ENCODE data around the gene RWDD3. TPM values are rescaled to one million over a fixed set of nuclear protein-coding genes. Genes with fewer than 3 reads are reported as not detected.

Gene RWDD3
- total RNA-seq, 3 donors from 2014 or later: 9.2 to 20.3 (median 11.5) TPM

DNA sequence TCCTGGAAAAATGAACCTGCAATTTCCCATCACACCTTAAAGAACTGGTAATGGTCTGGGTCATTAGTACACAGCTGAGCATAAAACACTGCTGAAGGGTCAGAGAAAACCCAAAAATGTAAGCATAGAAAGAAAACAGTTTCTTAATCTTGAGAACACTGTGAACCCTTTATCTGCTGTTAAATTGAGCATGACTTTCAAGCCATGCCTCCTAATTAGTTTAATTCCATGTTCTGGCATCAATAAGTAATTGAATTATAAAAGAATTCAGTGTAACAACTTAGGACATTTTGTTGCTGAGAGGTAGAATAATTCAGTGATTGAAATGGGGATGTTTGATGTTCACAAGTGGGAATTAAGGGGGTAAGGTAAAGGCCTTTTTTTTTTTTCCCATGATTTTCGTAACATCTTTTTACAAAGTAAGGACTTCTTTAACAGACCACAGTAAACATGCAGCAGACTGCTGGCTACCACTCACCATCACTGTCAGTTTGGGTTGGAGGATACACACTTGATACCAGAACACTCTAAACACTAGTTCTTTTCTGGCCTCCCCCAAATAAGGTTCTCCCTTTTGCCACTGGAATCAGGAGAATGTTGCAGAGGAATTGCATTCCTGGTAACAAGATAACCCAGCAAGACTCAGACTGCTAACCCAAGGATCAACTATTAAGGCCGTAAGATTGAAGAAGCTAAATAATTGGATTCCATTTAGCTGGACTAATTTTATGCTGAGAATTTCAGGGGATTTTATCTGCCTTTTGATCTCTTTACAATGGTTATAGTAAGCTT lies 3.0 kb downstream of the RWDD3 start:
- Histone ChIP-seq H3K9me3 (peaks cover 5 to 14% of the 10 kb centered on the region in 2 donors), H3K27ac (no peak overlapping the region), H3K4me1 (no peaks in the 10 kb centered on the region), H3K36me3 (peaks cover 9% of the 10 kb centered on the region), H3K4me3 (no peak overlapping the region), H3K27me3 (no peaks in the 10 kb centered on the region)
- intact Hi-C loops (cut with DNase I; ENCODE audit: low total_unique reads): no loop called here
- no peak for TF ChIP-seq POLR2A (IDR thresholded peaks at IDR 0.05)
- TF ChIP-seq, protein P1, sequence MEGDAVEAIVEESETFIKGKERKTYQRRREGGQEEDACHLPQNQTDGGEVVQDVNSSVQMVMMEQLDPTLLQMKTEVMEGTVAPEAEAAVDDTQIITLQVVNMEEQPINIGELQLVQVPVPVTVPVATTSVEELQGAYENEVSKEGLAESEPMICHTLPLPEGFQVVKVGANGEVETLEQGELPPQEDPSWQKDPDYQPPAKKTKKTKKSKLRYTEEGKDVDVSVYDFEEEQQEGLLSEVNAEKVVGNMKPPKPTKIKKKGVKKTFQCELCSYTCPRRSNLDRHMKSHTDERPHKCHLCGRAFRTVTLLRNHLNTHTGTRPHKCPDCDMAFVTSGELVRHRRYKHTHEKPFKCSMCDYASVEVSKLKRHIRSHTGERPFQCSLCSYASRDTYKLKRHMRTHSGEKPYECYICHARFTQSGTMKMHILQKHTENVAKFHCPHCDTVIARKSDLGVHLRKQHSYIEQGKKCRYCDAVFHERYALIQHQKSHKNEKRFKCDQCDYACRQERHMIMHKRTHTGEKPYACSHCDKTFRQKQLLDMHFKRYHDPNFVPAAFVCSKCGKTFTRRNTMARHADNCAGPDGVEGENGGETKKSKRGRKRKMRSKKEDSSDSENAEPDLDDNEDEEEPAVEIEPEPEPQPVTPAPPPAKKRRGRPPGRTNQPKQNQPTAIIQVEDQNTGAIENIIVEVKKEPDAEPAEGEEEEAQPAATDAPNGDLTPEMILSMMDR (IDR thresholded peaks at IDR 0.05): no peak
- no peak for TF ChIP-seq POLR2AphosphoS5 (IDR thresholded peaks at IDR 0.05)
- no peak for DNase-seq (ENCODE audit: low spot score in 2 of 2)

GRCh38 chr1:95237981-95238703 lies 4.1 kb downstream of the RWDD3 start:
- Histone ChIP-seq H3K27ac (no peak overlapping the region), H3K9me3 (peaks cover 5 to 18% of the 10 kb centered on the region in 2 donors), H3K36me3 (peaks cover 12% of the 10 kb centered on the region), H3K4me1 (no peaks in the 10 kb centered on the region), H3K4me3 (no peak overlapping the region), H3K27me3 (no peaks in the 10 kb centered on the region)
- DNase-seq (ENCODE audit: low spot score in 2 of 2): no peak
- intact Hi-C loops (cut with DNase I; ENCODE audit: low total_unique reads): no loop called here
- TF ChIP-seq POLR2AphosphoS5 (IDR thresholded peaks at IDR 0.05) (no peak), POLR2A (IDR thresholded peaks at IDR 0.05) (no peak)
- TF ChIP-seq, protein P1 (IDR thresholded peaks at IDR 0.05): no peak

DNA sequence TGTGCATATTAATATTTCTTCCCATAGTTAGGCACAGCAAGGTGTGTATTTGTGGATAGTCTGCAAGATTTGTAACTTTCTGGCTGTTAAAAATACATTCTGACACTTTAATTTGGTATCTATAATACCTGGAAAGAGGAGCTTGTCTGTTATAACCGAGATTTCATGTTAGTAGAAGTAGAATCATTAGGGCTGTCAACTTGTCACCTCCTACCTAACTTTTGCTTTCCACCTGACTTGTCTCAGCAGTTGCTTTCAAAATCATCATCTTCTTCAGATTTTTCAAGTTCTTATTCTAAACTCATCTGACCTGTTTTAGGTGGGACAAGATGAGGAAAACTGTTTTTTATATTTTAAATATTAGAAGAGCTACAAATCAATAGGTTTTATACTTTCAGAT lies 11.0 kb downstream of the RWDD3 start:
- Histone ChIP-seq H3K36me3 (peaks cover 12% of the 10 kb centered on the region), H3K27ac (no peak overlapping the region), H3K27me3 (no peaks in the 10 kb centered on the region), H3K4me3 (no peak overlapping the region), H3K4me1 (no peaks in the 10 kb centered on the region), H3K9me3 (peaks cover 5 to 18% of the 10 kb centered on the region in 2 donors)
- TF ChIP-seq POLR2A (IDR thresholded peaks at IDR 0.05): no peak
- TF ChIP-seq, protein P1 (IDR thresholded peaks at IDR 0.05): no peak
- TF ChIP-seq POLR2AphosphoS5 (IDR thresholded peaks at IDR 0.05): no peak
- intact Hi-C loops (cut with DNase I; ENCODE audit: low total_unique reads): no loop called here
- DNase-seq (ENCODE audit: low spot score in 2 of 2): no peak

GRCh38 chr1:95246511-95246910 lies 12.5 kb downstream of the RWDD3 start:
- DNase-seq (ENCODE audit: low spot score in 2 of 2): no peak
- intact Hi-C loops (cut with DNase I; ENCODE audit: low total_unique reads): no loop called here

More at GRCh38 chr1:95246511-95246910, 12.5 kb downstream of the RWDD3 start:
- no peaks in the 10 kb centered on the region for H3K4me1 ChIP-seq
- no peak overlapping the region for H3K4me3 ChIP-seq
- H3K27ac ChIP-seq: no peak overlapping the region
- H3K27me3 ChIP-seq: no peaks in the 10 kb centered on the region
- H3K9me3 ChIP-seq: peaks cover 2 to 9% of the 10 kb centered on the region in 2 donors
- peaks cover 5% of the 10 kb centered on the region for H3K36me3 ChIP-seq
- TF ChIP-seq, protein P1 (IDR thresholded peaks at IDR 0.05): no peak
- no peak for TF ChIP-seq POLR2A (IDR thresholded peaks at IDR 0.05)
- TF ChIP-seq POLR2AphosphoS5 (IDR thresholded peaks at IDR 0.05): no peak
